Activated naive CD4-positive, alpha-beta T cell treated with anti-CD3 and anti-CD28 coated beads, Interleukin-2, amount 10 ng/mL, durations not matched to agents 7 days and 5 days (primary cell): ENCODE results near the gene CDH23.

Experiments
- CTCF ChIA-PET: fragments of 350-600 bp; sonication (Branson Sonifier 250); formaldehyde crosslinking; loops from one replicate; lab custom pipeline; 2021; ENCODE audit warnings: antibody characterized with exemption; lab: Charles Lee
- DNase-seq: peaks from one replicate; pipeline ENCODE4 v3.0.0-alpha.2; 2020
- H3K27ac Mint-ChIP-seq: one replicate; pipeline ENCODE4 v1.8.0; 2021; ENCODE audit warnings: mild to moderate bottlenecking, moderate library complexity, mixed read lengths
- H3K27me3 Mint-ChIP-seq: one replicate; pipeline ENCODE4 v1.8.0; 2021; ENCODE audit warnings: mild to moderate bottlenecking, mixed read lengths
- H3K36me3 Mint-ChIP-seq: one replicate; pipeline ENCODE4 v1.8.0; 2021; ENCODE audit warnings: mixed read lengths
- H3K4me1 Mint-ChIP-seq: one replicate; pipeline ENCODE4 v1.8.0; 2021; ENCODE audit warnings: mixed read lengths
- H3K4me3 Mint-ChIP-seq: one replicate; pipeline ENCODE4 v1.8.0; 2021; ENCODE audit warnings: mild to moderate bottlenecking, moderate library complexity, mixed read lengths
- H3K9me3 Mint-ChIP-seq: one replicate; pipeline ENCODE4 v1.8.0; 2021; ENCODE audit warnings: mixed read lengths

The CDH23 gene

GRCh38 chr10:71471006-71471405 is 74.3 kb downstream of the CDH23 start:
- peaks cover 8% of the 10 kb centered on the region for H3K4me1 Mint-ChIP-seq
- DNase-seq, result no peak
- no peaks in the 10 kb centered on the region for H3K9me3 Mint-ChIP-seq
- no peak overlapping the region for H3K27ac Mint-ChIP-seq
- peaks cover 8% of the 10 kb centered on the region for H3K27me3 Mint-ChIP-seq
- CTCF ChIA-PET, result no interaction called here
- H3K4me3 Mint-ChIP-seq, result no peak overlapping the region
- no peaks in the 10 kb centered on the region for H3K36me3 Mint-ChIP-seq

GRCh38 chr10:71471957-71472365 is 75.2 kb downstream of the CDH23 start:
- H3K36me3 Mint-ChIP-seq, result no peaks in the 10 kb centered on the region
- peaks cover 8% of the 10 kb centered on the region for H3K4me1 Mint-ChIP-seq
- CTCF ChIA-PET, result no interaction called here

GRCh38 chr10:71472466-71472865 is 75.7 kb downstream of the CDH23 start:
- no peak for DNase-seq
- CTCF ChIA-PET, result no interaction called here
- H3K9me3 Mint-ChIP-seq, result no peaks in the 10 kb centered on the region

More at GRCh38 chr10:71471957-71472365, 75.2 kb downstream of the CDH23 start:
- Mint-ChIP-seq H3K9me3 (no peaks in the 10 kb centered on the region), H3K27ac (no peak overlapping the region), H3K27me3 (peaks cover 11% of the 10 kb centered on the region), H3K4me3 (no peak overlapping the region)
- no peak for DNase-seq

GRCh38 chr10:71472912-71473311 is 76.2 kb downstream of the CDH23 start:
- Mint-ChIP-seq H3K27me3 (peaks cover 16% of the 10 kb centered on the region), H3K4me3 (no peak overlapping the region), H3K27ac (no peak overlapping the region), H3K4me1 (peaks cover 8% of the 10 kb centered on the region), H3K36me3 (no peaks in the 10 kb centered on the region), H3K9me3 (no peaks in the 10 kb centered on the region)
- CTCF ChIA-PET, result no interaction called here
- no peak for DNase-seq

More at GRCh38 chr10:71472466-71472865, 75.7 kb downstream of the CDH23 start:
- Mint-ChIP-seq H3K27me3 (peaks cover 14% of the 10 kb centered on the region), H3K36me3 (no peaks in the 10 kb centered on the region), H3K27ac (no peak overlapping the region), H3K4me3 (no peak overlapping the region), H3K4me1 (peaks cover 8% of the 10 kb centered on the region)

GRCh38 chr10:71473671-71474599 is 77.2 kb downstream of the CDH23 start:
- H3K27me3 Mint-ChIP-seq, result peaks cover 19% of the 10 kb centered on the region
- H3K36me3 Mint-ChIP-seq, result no peaks in the 10 kb centered on the region
- no peak overlapping the region for H3K27ac Mint-ChIP-seq
- no peak overlapping the region for H3K4me3 Mint-ChIP-seq
- H3K4me1 Mint-ChIP-seq, result peaks cover 8% of the 10 kb centered on the region
- CTCF ChIA-PET, result interaction anchor here (1.2 kb wide), 1 partner anchor 90 kb away, joined by 3 read pairs; no protein-coding TSS in a partner anchor
- H3K9me3 Mint-ChIP-seq, result no peaks in the 10 kb centered on the region
- DNase-seq, result no peak

GRCh38 chr10:71474702-71475242 is 78.1 kb downstream of the CDH23 start:
- Mint-ChIP-seq H3K9me3 (no peaks in the 10 kb centered on the region), H3K27ac (no peak overlapping the region), H3K4me3 (no peak overlapping the region), H3K4me1 (peaks cover 8% of the 10 kb centered on the region), H3K36me3 (no peaks in the 10 kb centered on the region), H3K27me3 (peaks cover 23% of the 10 kb centered on the region)
- CTCF ChIA-PET, result interaction anchor here (1.2 kb wide), 1 partner anchor 91 kb away, joined by 3 read pairs; no protein-coding TSS in a partner anchor
- DNase-seq, result no peak

- Mint-ChIP-seq H3K36me3 (no peaks in the 10 kb centered on the region), H3K4me1 (peaks cover 8% of the 10 kb centered on the region), H3K4me3 (no peak overlapping the region), H3K9me3 (no peaks in the 10 kb centered on the region), H3K27ac (no peak overlapping the region), H3K27me3 (peaks cover 26% of the 10 kb centered on the region)
- CTCF ChIA-PET, result no interaction called here
- DNase-seq, result no peak
Observed at GRCh38 chr10:71475243-71475871, 78.6 kb downstream of the CDH23 start.

- no peaks in the 10 kb centered on the region for H3K9me3 Mint-ChIP-seq
- H3K4me3 Mint-ChIP-seq, result no peak overlapping the region
- no peak for DNase-seq
- H3K36me3 Mint-ChIP-seq, result no peaks in the 10 kb centered on the region
- no peak overlapping the region for H3K27ac Mint-ChIP-seq
- CTCF ChIA-PET, result no interaction called here
- H3K27me3 Mint-ChIP-seq, result peaks cover 28% of the 10 kb centered on the region
- H3K4me1 Mint-ChIP-seq, result peaks cover 8% of the 10 kb centered on the region
Observed at GRCh38 chr10:71476228-71477011, 79.7 kb downstream of the CDH23 start.

- Mint-ChIP-seq H3K36me3 (no peaks in the 10 kb centered on the region), H3K27ac (no peak overlapping the region), H3K4me1 (peaks cover 8% of the 10 kb centered on the region), H3K9me3 (no peaks in the 10 kb centered on the region), H3K4me3 (no peak overlapping the region), H3K27me3 (peaks cover 32% of the 10 kb centered on the region)
- CTCF ChIA-PET, result interaction anchor here (0.6 kb wide), 1 partner anchor 90 kb away, joined by 4 read pairs; no protein-coding TSS in a partner anchor
- DNase-seq, result no peak
Observed at GRCh38 chr10:71478173-71478572, 81.5 kb downstream of the CDH23 start.

GRCh38 chr10:71478813-71479365 is 82.2 kb downstream of the CDH23 start:
- DNase-seq, result no peak
- no peak overlapping the region for H3K27ac Mint-ChIP-seq
- peaks cover 36% of the 10 kb centered on the region for H3K27me3 Mint-ChIP-seq
- no peaks in the 10 kb centered on the region for H3K36me3 Mint-ChIP-seq
- no peaks in the 10 kb centered on the region for H3K9me3 Mint-ChIP-seq
- CTCF ChIA-PET, result interaction anchor here (0.6 kb wide), 1 partner anchor 91 kb away, joined by 4 read pairs; no protein-coding TSS in a partner anchor
- H3K4me3 Mint-ChIP-seq, result no peak overlapping the region
- H3K4me1 Mint-ChIP-seq, result peaks cover 8% of the 10 kb centered on the region

GRCh38 chr10:71479831-71480230 is 83.1 kb downstream of the CDH23 start:
- Mint-ChIP-seq H3K27me3 (peaks cover 36% of the 10 kb centered on the region), H3K36me3 (no peaks in the 10 kb centered on the region), H3K27ac (no peak overlapping the region), H3K4me3 (no peak overlapping the region), H3K4me1 (peaks cover 7% of the 10 kb centered on the region), H3K9me3 (no peaks in the 10 kb centered on the region)
- CTCF ChIA-PET, result no interaction called here
- no peak for DNase-seq

- CTCF ChIA-PET, result no interaction called here
- H3K27ac Mint-ChIP-seq, result no peak overlapping the region
- no peak for DNase-seq
- H3K27me3 Mint-ChIP-seq, result peaks cover 28% of the 10 kb centered on the region
- H3K4me3 Mint-ChIP-seq, result no peak overlapping the region
- no peaks in the 10 kb centered on the region for H3K36me3 Mint-ChIP-seq
- H3K9me3 Mint-ChIP-seq, result no peaks in the 10 kb centered on the region
- no peaks in the 10 kb centered on the region for H3K4me1 Mint-ChIP-seq
Observed at GRCh38 chr10:71480662-71481061, 83.9 kb downstream of the CDH23 start.

- Mint-ChIP-seq H3K4me1 (no peaks in the 10 kb centered on the region), H3K4me3 (no peak overlapping the region), H3K27me3 (peaks cover 24% of the 10 kb centered on the region), H3K27ac (no peak overlapping the region), H3K36me3 (no peaks in the 10 kb centered on the region), H3K9me3 (no peaks in the 10 kb centered on the region)
- no peak for DNase-seq
- CTCF ChIA-PET, result no interaction called here
Observed at GRCh38 chr10:71481746-71482410, 85.2 kb downstream of the CDH23 start.
